Measurements from ENCODE around the gene SLC25A42.
A peak's percentile ranks its signal among the peaks of the same experiment; 100 is the strongest.
"Not testable (repeated sequence)": the region's sequence is repeated elsewhere in the genome, so short reads cannot be mapped to it uniquely, and the experiment has no call there.

Gene SLC25A42

GRCh38 chr19:19135713-19136112, 71.9 kb downstream of the SLC25A42 start:
- DNase-seq (ENCODE audit: low read depth in 2 of 2) = not testable (repeated sequence)

GRCh38 chr19:19137556-19138108, 73.8 kb downstream of the SLC25A42 start:
- DNase-seq (ENCODE audit: low read depth in 2 of 2) = no peak

GRCh38 chr19:19138109-19138981, 74.6 kb downstream of the SLC25A42 start, which contains the start of gene TMEM161A:
TSS of gene TMEM161A (minus strand) at chr19:19138478. CDS start at chr19:19138428, 50 bp downstream.
- peak; percentile 89 to 94 for DNase-seq (ENCODE audit: low read depth in 2 of 2)

- no peak for DNase-seq (ENCODE audit: low read depth in 2 of 2)
These were observed 76.1 kb downstream of the SLC25A42 start for GRCh38 chr19:19139876-19140229.

GRCh38 chr19:19140476-19140875, 76.7 kb downstream of the SLC25A42 start:
- DNase-seq (ENCODE audit: low read depth in 2 of 2) = no peak

- no peak for DNase-seq (ENCODE audit: low read depth in 2 of 2)
These were observed 78.6 kb downstream of the SLC25A42 start for GRCh38 chr19:19142347-19142746.

- DNase-seq (ENCODE audit: low read depth in 2 of 2) = no peak
These were observed 81.5 kb downstream of the SLC25A42 start for GRCh38 chr19:19145281-19145680.

- DNase-seq (ENCODE audit: low read depth in 2 of 2) = peak; percentile 45 to 55
These were observed 82.2 kb downstream of the SLC25A42 start for GRCh38 chr19:19145684-19146608.

GRCh38 chr19:19146865-19147264, 83.1 kb downstream of the SLC25A42 start:
- DNase-seq (ENCODE audit: low read depth in 2 of 2) = no peak

GRCh38 chr19:19147344-19147743, 83.5 kb downstream of the SLC25A42 start:
- no peak for DNase-seq (ENCODE audit: low read depth in 2 of 2)

GRCh38 chr19:19148504-19148903, 84.7 kb downstream of the SLC25A42 start:
- DNase-seq (ENCODE audit: low read depth in 2 of 2) = not testable (repeated sequence)

GRCh38 chr19:19149435-19149834, 85.6 kb downstream of the SLC25A42 start:
- no peak for DNase-seq (ENCODE audit: low read depth in 2 of 2)

GRCh38 chr19:19151418-19151817, 87.6 kb downstream of the SLC25A42 start:
- DNase-seq (ENCODE audit: low read depth in 2 of 2) = no peak

GRCh38 chr19:19152668-19153384, 89.0 kb downstream of the SLC25A42 start:
- DNase-seq (ENCODE audit: low read depth in 2 of 2) = no peak

GRCh38 chr19:19154768-19155494, 91.1 kb downstream of the SLC25A42 start:
- DNase-seq (ENCODE audit: low read depth in 2 of 2) = no peak

GRCh38 chr19:19155495-19156219, 91.9 kb downstream of the SLC25A42 start:
- DNase-seq (ENCODE audit: low read depth in 2 of 2) = no peak

- no peak for DNase-seq (ENCODE audit: low read depth in 2 of 2)
These were observed 94.0 kb downstream of the SLC25A42 start for GRCh38 chr19:19157808-19158207.

GRCh38 chr19:19159534-19159933, 95.7 kb downstream of the SLC25A42 start:
- no peak for DNase-seq (ENCODE audit: low read depth in 2 of 2)

- DNase-seq (ENCODE audit: low read depth in 2 of 2) = no peak
These were observed 96.8 kb downstream of the SLC25A42 start for GRCh38 chr19:19160461-19161035.

- no peak for DNase-seq (ENCODE audit: low read depth in 2 of 2)
These were observed 98.7 kb downstream of the SLC25A42 start for GRCh38 chr19:19162495-19162894.

All from stimulated activated CD8-positive, alpha-beta memory T cell treated with anti-CD3 and anti-CD28 coated beads, Interleukin-15, amount 100 ng/mL, for 4 hours (primary cell).